Lung (tissue), 12 donors: Measurements from ENCODE around the gene LRRC56. TPM values are rescaled to one million over a fixed set of nuclear protein-coding genes. Genes with fewer than 3 reads are reported as not detected.

Experiments
- ATAC-seq: fragments of 200-7000 bp; cut with Tn5 transposase; one replicate; pipeline ENCODE4 v1.9.1; 2020; ENCODE audit warnings: moderate number of reproducible peaks; ENCODE audit not compliant: insufficient read depth, low FRiP score
- DNase-seq, 3 donors: peaks; one replicate each; pipeline ENCODE4 v3.0.0-alpha.2; 2013 to 2017
- H3K27ac ChIP-seq, 2 donors: one replicate each; pipeline ENCODE4 v1.5.1; 2013; ENCODE audit warnings: mild to moderate bottlenecking in 2 of 2, moderate library complexity in 2 of 2, control low read depth in 1 of 2, inconsistent platforms in 1 of 2, low read depth in 1 of 2, low read length in 1 of 2
- H3K27me3 ChIP-seq, 3 donors: one replicate each; pipeline ENCODE4 v1.5.1; 2013; ENCODE audit warnings: low read length in 2 of 3; ENCODE audit not compliant: control insufficient read depth in 3 of 3, insufficient read depth in 3 of 3
- H3K36me3 ChIP-seq, 4 donors: one replicate each; pipeline ENCODE4 v1.5.1; 2013; ENCODE audit warnings: low read length in 4 of 4, mild to moderate bottlenecking in 1 of 4, moderate library complexity in 1 of 4; ENCODE audit not compliant: control insufficient read depth in 4 of 4, insufficient read depth in 4 of 4
- H3K4me1 ChIP-seq, 5 donors: one replicate each; pipeline ENCODE4 v1.5.1; 2013; ENCODE audit warnings: low read length in 5 of 5, mild to moderate bottlenecking in 2 of 5, moderate library complexity in 1 of 5; ENCODE audit not compliant: control insufficient read depth in 5 of 5, insufficient read depth in 5 of 5
- H3K4me3 ChIP-seq: one replicate; pipeline ENCODE4 v1.5.1; 2013; ENCODE audit warnings: mild to moderate bottlenecking, control low read depth, moderate library complexity
- H3K9ac ChIP-seq, 2 donors: one replicate each; pipeline ENCODE4 v1.5.1; 2013; ENCODE audit warnings: low read length in 2 of 2, control low read depth in 1 of 2; ENCODE audit not compliant: insufficient read depth in 1 of 2
- H3K9me3 ChIP-seq, 4 donors: one replicate each; pipeline ENCODE4 v1.5.1; 2013; ENCODE audit warnings: low read length in 3 of 4, mild to moderate bottlenecking in 1 of 4, moderate library complexity in 1 of 4; ENCODE audit not compliant: control insufficient read depth in 4 of 4, insufficient read depth in 3 of 4
- WGBS, 2 donors: extraction: QIAGEN DNeasy Blood & Tissue Kit; methylation state at CpG; one replicate each; pipeline ENCODE4 v1.1.7; 2013; 5-methylcytosine and 5-hydroxymethylcytosine counted together
- polyA plus RNA-seq, 2 donors: library from polyadenylated mRNA; stranded (reverse); fragments of 200-250 nt; gene quantifications; one replicate each; pipeline ENCODE4 v1.2.1, GENCODE V29; 2013
- total RNA-seq, 2 donors: library from RNA; depleted of rRNA in 1 of 2; stranded (reverse); fragments of >200 nt in 1 of 2; gene quantifications; one replicate each; pipeline ENCODE4 v1.2.1, GENCODE V29; 2014 to 2021
- TF ChIP-seq, protein P1 (sequence below): IDR thresholded peaks from 2 replicates; pipeline ENCODE4 v1.5.1; 2012; ENCODE audit warnings: mild to moderate bottlenecking; ENCODE audit errors: control extremely low read depth, extremely low read depth
- donor health status: control.
- donor health status: control.
- donor health status: Bipolar disorder and iron deficiency.
- donor health status: healthy.
- donor health status: DM: yes; HTN: yes; CAD: no.

LRRC56 gene
- total and polyA plus RNA-seq, 4 donors, result 3.4 to 11.7 (median 4.7) TPM

DNA sequence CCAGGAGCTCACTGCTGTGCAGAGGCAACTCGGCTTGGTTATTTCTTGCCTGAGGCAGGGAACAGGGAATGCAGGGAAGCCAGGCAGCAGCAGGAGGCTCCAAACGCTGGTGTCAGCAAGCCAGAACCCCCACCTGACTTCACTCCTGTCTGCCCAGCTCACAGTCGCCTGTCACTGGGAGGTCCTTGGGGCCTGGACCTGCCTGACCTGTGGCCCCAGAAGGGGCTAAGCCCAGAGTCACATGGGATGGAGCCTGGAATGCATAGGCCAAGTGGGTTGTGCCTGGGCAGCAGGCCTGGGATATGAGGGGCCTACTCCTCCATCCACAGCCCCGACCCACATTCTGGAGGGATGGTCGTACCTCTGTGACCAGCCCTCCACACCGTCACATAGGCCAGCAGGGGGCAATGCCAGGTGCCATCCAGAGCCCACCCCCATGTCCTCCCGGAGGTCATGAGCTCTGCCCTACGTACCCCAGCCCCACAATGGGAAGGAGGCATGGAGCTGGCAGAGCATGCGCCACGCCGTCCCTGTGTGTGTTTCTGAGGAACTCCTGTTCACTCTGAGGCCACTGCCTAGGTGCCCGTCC is 28.7 kb downstream of the LRRC56 start:
- Histone ChIP-seq H3K27me3 (no peaks in the 10 kb centered on the region), H3K27ac (no peak overlapping the region), H3K36me3 (peaks cover 0 to 13% (median 0%) of the 10 kb centered on the region in 4 donors), H3K9ac (no peak overlapping the region), H3K4me1 (peaks cover 0 to 20% (median 10%) of the 10 kb centered on the region in 5 donors), H3K9me3 (no peaks in the 10 kb centered on the region), H3K4me3 (no peak overlapping the region)
- ATAC-seq (no peak), DNase-seq (no peak)
- 86% methylated on average over 12 of the region's 12 CpGs for WGBS, 2 donors
- TF ChIP-seq, protein P1, sequence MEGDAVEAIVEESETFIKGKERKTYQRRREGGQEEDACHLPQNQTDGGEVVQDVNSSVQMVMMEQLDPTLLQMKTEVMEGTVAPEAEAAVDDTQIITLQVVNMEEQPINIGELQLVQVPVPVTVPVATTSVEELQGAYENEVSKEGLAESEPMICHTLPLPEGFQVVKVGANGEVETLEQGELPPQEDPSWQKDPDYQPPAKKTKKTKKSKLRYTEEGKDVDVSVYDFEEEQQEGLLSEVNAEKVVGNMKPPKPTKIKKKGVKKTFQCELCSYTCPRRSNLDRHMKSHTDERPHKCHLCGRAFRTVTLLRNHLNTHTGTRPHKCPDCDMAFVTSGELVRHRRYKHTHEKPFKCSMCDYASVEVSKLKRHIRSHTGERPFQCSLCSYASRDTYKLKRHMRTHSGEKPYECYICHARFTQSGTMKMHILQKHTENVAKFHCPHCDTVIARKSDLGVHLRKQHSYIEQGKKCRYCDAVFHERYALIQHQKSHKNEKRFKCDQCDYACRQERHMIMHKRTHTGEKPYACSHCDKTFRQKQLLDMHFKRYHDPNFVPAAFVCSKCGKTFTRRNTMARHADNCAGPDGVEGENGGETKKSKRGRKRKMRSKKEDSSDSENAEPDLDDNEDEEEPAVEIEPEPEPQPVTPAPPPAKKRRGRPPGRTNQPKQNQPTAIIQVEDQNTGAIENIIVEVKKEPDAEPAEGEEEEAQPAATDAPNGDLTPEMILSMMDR, result no peak

DNA sequence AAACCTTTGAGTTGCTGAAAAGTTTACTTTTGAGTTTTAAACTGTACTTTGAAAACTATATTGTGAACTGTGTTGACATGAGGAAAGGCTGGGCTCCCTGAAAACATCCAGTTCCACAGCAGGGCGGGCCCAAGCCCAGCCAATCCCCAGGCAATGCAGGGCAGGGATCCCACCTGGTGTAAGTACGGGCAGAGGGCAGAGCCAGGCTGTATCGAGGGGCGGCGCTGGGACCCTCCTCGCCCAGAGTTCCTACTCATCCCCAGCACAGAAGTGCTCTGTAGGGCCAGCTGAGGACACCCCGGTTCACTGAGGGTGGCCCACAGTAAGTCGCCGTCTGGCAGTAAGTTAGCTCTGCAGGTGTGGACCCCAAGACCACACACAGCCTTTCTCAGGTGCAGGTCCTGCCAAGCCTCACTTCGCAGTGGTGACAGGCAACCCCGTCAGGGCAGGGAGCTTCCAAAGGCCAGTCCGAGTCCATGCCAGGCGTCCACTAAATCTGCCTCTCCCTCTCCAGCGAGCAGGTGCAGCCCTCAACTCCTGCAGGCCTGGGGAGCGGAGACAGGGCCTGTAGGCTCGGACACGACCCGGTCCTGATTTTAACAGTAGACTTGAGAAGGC is 29.8 kb downstream of the LRRC56 start:
- H3K9me3 ChIP-seq, result no peaks in the 10 kb centered on the region
- ATAC-seq, result no peak
- H3K27ac ChIP-seq, result peak overlapping the region in 1 of 2 donors; percentile 76
- 79 to 84% methylated on average over 18 of the region's 18 CpGs for WGBS, 2 donors
- H3K4me3 ChIP-seq, result no peak overlapping the region
- no peak for DNase-seq
- peaks cover 0 to 11% (median 0%) of the 10 kb centered on the region in 4 donors for H3K36me3 ChIP-seq
- no peaks in the 10 kb centered on the region for H3K27me3 ChIP-seq
- H3K9ac ChIP-seq, result no peak overlapping the region
- TF ChIP-seq, protein P1, result no peak
- H3K4me1 ChIP-seq, result peaks cover 0 to 24% (median 10%) of the 10 kb centered on the region in 5 donors

DNA sequence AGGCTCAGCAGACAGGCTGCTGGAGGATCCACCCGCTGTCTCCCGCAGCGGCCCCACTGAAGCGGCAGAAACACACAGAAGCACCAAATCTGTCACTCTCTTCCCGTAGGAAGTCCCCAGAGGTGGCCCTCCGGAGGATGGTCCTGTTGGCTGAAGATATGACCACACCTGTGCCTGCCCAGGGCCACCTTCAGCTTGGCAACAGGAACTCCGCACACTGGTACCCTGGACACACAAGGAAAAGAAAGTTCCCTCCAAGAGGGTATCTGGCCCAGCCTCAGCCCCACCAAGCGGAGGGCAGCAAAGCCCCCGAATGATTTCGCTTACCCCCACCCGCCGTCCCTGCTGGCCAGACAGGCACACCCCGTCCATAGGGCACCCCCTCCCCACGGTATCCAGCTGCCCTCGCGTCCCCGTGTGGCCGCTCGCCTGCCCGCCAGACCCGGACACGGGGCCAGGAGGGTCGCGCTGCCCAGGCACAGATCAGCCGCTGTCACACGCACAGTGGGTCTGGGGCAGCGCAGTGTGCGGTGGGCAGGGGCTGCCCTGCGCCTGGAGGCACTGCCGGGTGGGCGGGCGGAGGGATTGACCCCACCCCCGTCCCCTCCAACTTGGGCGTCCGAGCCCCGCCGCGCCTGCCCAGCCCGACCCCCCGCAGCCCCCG is 30.4 kb downstream of the LRRC56 start:
- peaks cover 0 to 9% (median 0%) of the 10 kb centered on the region in 4 donors for H3K36me3 ChIP-seq
- 26 to 35% methylated on average over 31 to 41 of the region's 41 CpGs for WGBS, 2 donors
- peak; percentile 6 for ATAC-seq
- no peak overlapping the region for H3K9ac ChIP-seq
- DNase-seq, result no peak
- no peaks in the 10 kb centered on the region for H3K27me3 ChIP-seq
- H3K4me1 ChIP-seq, result peaks cover 0 to 21% (median 10%) of the 10 kb centered on the region in 5 donors
- TF ChIP-seq, protein P1, result no peak
- peak overlapping the region; percentile 76 to 86 for H3K27ac ChIP-seq
- peak overlapping the region; percentile 20 for H3K4me3 ChIP-seq
- H3K9me3 ChIP-seq, result no peaks in the 10 kb centered on the region
